Adrenal gland (tissue), 12 donors: Measurements from ENCODE around the gene DOK1. TPM values are rescaled to one million over a fixed set of nuclear protein-coding genes. Genes with fewer than 3 reads are reported as not detected.

Source experiments
- DNase-seq, 7 donors: peaks; one replicate each; pipeline ENCODE4 v3.0.0-alpha.2; 2019 to 2020
- H3K27ac ChIP-seq, 5 donors: fragments of 200-600 bp; sonication (generic) in 4 of 5; 1 replicate in 3 of 5; 2 replicates in 2 of 5; pipeline versions ENCODE4 v1.5.1 to v1.8.0; 2016 to 2020; ENCODE audit warnings: mild to moderate bottlenecking in 1 of 5
- H3K27me3 ChIP-seq: fragments of 200-600 bp; 2 replicates; pipeline ENCODE4 v1.8.0; 2021
- H3K36me3 ChIP-seq, 2 donors: fragments of 200-600 bp; replicated peaks in 1 of 2; 1 replicate in 1 of 2; 2 replicates in 1 of 2; pipeline versions ENCODE4 v1.5.1 to v1.8.0; 2018 to 2022
- H3K4me1 ChIP-seq, 2 donors: fragments of 200-600 bp; replicated peaks in 1 of 2; 1 replicate in 1 of 2; 2 replicates in 1 of 2; pipeline versions ENCODE4 v1.5.1 to v1.8.0; 2018 to 2021
- H3K4me3 ChIP-seq, 4 donors: fragments of 200-600 bp; sonication (generic) in 3 of 4; one replicate each; pipeline ENCODE4 v1.5.1; 2016 to 2018
- H3K9me3 ChIP-seq, 3 donors: fragments of 200-600 bp; sonication (generic) in 1 of 3; replicated peaks in 1 of 3; 1 replicate in 2 of 3; 2 replicates in 1 of 3; pipeline versions ENCODE4 v1.5.1 to v1.8.0; 2016 to 2021
- POLR2A ChIP-seq, 2 donors: fragments of 450-650 bp; IDR thresholded peaks; one replicate each; pipeline ENCODE4 v1.6.1; 2017; ENCODE audit warnings: antibody characterized with exemption in 2 of 2, mild to moderate bottlenecking in 2 of 2, moderate library complexity in 1 of 2
- WGBS, 4 donors: extraction: QIAGEN DNeasy Blood & Tissue Kit in 2 of 4; methylation state at CpG; one replicate each; pipeline versions ENCODE4 v1.1.5 to v1.1.7; 2013 to 2017; 5-methylcytosine and 5-hydroxymethylcytosine counted together
- intact Hi-C, 2 donors: fragments of 100-400 bp; cut with DNase I; formaldehyde crosslinking; loops; one replicate each; pipeline versions ENCODE4 v1.14.1 to v1.15.0; 2022 to 2023
- polyA plus RNA-seq, 3 donors: library from polyadenylated mRNA; stranded (reverse); fragments of 200-250 nt in 2 of 3; fragments of 350-450 nt in 1 of 3; fragmentation: Illumina TruSeq in 1 of 3; extraction: RNeasy Lipid Tissue Mini Kit (QIAGEN cat#74804) in 1 of 3; gene quantifications; one replicate each; pipeline ENCODE4 v1.2.3, GENCODE V29; 2013 to 2014
- total RNA-seq, 9 donors: library from RNA; depleted of rRNA in 4 of 9; stranded (reverse); fragments of >200 nt in 4 of 9; fragments of 120-200 nt in 1 of 9; fragmentation: NEBNext Ultra II Directional in 1 of 9; extraction: Animal tissue kit (Norgen Biotek cat#: 25700) in 1 of 9; gene quantifications; one replicate each; pipeline versions ENCODE4 v1.1.0 to v1.2.4, GENCODE V29; 2013 to 2023
- TF ChIP-seq, protein P1 (sequence below), 6 experiments: fragments of 450-650 bp in 4 of 6; fragments of 200-600 bp in 2 of 6; sonication (generic) in 1 of 6; IDR thresholded peaks; 1 replicate in 5 of 6; 2 replicates in 1 of 6; pipeline versions ENCODE4 v1.5.1 to v1.8.0; 2016 to 2021; ENCODE audit warnings: antibody characterized with exemption in 6 of 6, mild to moderate bottlenecking in 2 of 6, moderate library complexity in 1 of 6
- donor health status: healthy with polysubstance abuse.
- donor health status: Bipolar disorder and iron deficiency.
- donor health status: DM: yes; HTN: yes; CAD: no.
- donor health status: DM: no; HTN: no; CAD: no.
- donor health status: DM: no; HTN: no; CAD: no.
- donor health status: DM: yes; HTN: yes; CAD: no.

Gene DOK1
- total and polyA plus RNA-seq, 12 donors, result 4.0 to 49.6 (median 19.9) TPM

DNA sequence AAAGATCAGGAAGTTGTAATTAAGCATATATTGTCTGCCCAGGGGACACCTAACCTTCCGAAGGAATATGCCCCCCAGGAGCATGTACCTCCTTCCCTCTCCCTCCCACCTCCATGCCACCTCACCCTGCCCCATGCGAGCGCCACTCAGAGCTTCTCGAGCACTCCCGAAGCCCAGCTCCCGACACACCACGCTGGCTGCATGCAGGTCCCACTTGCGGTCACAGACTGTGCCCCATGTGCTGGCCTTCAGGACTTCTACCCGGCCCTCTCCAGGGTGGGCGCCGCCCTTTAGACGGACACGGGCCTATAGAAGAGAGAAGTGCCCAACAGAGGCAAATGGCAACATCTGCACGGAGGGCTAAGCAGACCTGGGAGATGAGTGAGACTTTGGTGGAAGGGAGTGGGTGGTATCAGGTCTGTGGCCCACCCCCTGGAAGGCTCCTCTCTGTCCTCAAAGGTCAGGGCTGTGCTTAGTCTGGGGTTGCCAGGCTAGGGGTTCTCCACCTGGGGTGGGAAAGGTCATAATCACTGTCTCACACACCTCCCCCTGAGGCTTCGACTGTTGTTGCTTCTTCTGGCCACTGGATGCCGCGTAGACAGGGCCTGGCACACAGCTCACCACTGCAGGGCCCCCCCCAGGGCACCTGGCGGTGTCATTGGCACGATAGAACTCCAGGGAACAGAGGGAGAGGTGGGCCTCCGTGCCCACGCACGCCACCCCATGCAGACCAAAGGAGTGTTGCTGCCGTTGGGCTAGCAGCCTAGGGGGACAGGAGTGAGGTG, 18.2 kb upstream of the DOK1 start:
- Histone ChIP-seq H3K4me3 (no peak overlapping the region), H3K27ac (no peak overlapping the region), H3K27me3 (no peaks in the 10 kb centered on the region), H3K9me3 (no peaks in the 10 kb centered on the region), H3K4me1 (no peaks in the 10 kb centered on the region), H3K36me3 (peaks cover 0 to 13% of the 10 kb centered on the region in 2 donors)
- 84 to 89% (median 86%) methylated on average over 15 to 23 of the region's 23 CpGs for WGBS, 4 donors
- intact Hi-C loops, result no loop called here
- TF ChIP-seq POLR2A (IDR thresholded peaks at IDR 0.05), result no peak
- TF ChIP-seq, protein P1, sequence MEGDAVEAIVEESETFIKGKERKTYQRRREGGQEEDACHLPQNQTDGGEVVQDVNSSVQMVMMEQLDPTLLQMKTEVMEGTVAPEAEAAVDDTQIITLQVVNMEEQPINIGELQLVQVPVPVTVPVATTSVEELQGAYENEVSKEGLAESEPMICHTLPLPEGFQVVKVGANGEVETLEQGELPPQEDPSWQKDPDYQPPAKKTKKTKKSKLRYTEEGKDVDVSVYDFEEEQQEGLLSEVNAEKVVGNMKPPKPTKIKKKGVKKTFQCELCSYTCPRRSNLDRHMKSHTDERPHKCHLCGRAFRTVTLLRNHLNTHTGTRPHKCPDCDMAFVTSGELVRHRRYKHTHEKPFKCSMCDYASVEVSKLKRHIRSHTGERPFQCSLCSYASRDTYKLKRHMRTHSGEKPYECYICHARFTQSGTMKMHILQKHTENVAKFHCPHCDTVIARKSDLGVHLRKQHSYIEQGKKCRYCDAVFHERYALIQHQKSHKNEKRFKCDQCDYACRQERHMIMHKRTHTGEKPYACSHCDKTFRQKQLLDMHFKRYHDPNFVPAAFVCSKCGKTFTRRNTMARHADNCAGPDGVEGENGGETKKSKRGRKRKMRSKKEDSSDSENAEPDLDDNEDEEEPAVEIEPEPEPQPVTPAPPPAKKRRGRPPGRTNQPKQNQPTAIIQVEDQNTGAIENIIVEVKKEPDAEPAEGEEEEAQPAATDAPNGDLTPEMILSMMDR (IDR thresholded peaks at IDR 0.05), result no peak
- no peak for DNase-seq

DNA sequence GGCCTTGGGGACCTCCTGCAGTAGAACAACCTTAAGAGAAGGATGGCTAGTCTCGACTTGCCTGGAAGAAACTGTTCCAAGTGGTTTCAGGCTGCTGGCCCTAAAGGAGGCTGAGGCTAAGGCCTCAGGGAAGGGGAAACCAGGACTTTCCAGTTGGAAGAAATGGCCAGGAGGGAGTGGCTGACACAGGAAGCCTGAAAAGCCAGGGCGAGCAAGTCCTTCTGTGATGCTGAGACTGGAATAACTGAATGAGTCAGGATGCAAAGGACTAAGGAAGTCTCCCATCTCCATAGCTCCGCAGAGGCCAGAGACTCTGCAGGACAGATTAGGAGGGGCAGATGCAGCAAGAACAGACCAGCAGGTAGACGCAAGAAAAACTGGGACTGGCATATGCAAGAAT, 17.4 kb upstream of the DOK1 start:
- peaks cover 0 to 13% of the 10 kb centered on the region in 2 donors for H3K36me3 ChIP-seq
- 65 to 76% (median 70%) methylated on average over 4 of the region's 4 CpGs for WGBS, 4 donors
- H3K27ac ChIP-seq, result no peak overlapping the region
- no peak overlapping the region for H3K4me3 ChIP-seq
- no peaks in the 10 kb centered on the region for H3K27me3 ChIP-seq
- TF ChIP-seq, protein P1 (IDR thresholded peaks at IDR 0.05), result no peak
- TF ChIP-seq POLR2A (IDR thresholded peaks at IDR 0.05), result no peak
- no peaks in the 10 kb centered on the region for H3K9me3 ChIP-seq
- intact Hi-C loops, result no loop called here
- DNase-seq, result no peak
- H3K4me1 ChIP-seq, result no peaks in the 10 kb centered on the region

DNA sequence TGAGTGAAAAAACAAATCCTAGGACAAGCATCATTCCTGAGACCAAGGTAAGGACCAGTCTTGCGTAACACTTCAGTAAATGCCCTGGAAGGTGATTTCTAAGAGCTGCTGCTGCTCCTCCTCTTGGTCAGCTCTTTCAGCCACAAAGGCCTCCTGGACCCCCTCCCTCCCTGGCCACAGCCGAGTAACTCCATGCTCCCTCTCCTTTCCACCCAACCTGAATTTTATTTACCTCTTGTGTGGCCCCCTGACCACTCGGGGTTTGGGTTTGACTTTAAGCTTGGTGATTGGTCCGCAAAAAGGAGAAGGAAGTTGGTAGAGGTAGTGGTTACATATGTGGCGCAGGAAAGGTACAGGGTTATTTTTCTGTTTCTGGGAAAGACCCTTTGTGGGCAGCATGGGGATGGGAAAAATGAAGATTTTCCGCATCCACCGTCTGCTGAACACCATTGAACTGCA, 15.6 kb upstream of the DOK1 start:
- intact Hi-C loops, result no loop called here
- WGBS, 4 donors, result 62 to 77% (median 70%) methylated on average over 7 of the region's 7 CpGs
- Histone ChIP-seq H3K27ac (no peak overlapping the region), H3K9me3 (no peaks in the 10 kb centered on the region), H3K4me1 (no peaks in the 10 kb centered on the region), H3K36me3 (no peaks in the 10 kb centered on the region), H3K27me3 (no peaks in the 10 kb centered on the region), H3K4me3 (no peak overlapping the region)
- TF ChIP-seq POLR2A (IDR thresholded peaks at IDR 0.05), result no peak
- TF ChIP-seq, protein P1 (IDR thresholded peaks at IDR 0.05), result no peak
- DNase-seq, result no peak

DNA sequence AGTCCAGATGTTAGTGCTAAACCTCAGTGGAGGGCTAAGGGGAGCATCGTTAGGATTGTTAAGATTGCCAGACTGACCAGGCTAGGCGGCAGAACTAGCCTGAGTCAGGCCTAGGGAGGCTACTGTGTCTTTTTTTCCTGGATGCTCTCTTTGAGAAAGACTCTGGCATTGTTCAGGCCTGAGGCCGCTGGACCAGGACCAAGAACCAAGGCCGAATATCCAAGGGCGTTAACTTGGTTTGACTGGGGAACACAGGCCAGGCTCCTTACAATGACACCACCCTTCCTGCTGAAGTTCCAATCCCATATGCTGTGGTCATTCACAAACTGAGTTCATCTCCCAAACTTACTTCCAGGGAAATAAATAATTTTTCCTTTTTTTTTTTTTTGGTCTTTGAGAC, 14.2 kb upstream of the DOK1 start:
- WGBS, 4 donors, result 50 to 57% (median 56%) methylated on average over 5 of the region's 5 CpGs
- no peaks in the 10 kb centered on the region for H3K36me3 ChIP-seq
- H3K27ac ChIP-seq, result no peak overlapping the region

More for the DNA sequence above, 14.2 kb upstream of the DOK1 start:
- no peaks in the 10 kb centered on the region for H3K4me1 ChIP-seq
- H3K27me3 ChIP-seq, result no peaks in the 10 kb centered on the region
- no peak overlapping the region for H3K4me3 ChIP-seq
- no peak for TF ChIP-seq POLR2A (IDR thresholded peaks at IDR 0.05)
- TF ChIP-seq, protein P1 (IDR thresholded peaks at IDR 0.05), result no peak
- peak in 2 of 7 donors; percentile 29 to 55 for DNase-seq
- no peaks in the 10 kb centered on the region for H3K9me3 ChIP-seq
- intact Hi-C loops, result no loop called here
